Stimulated activated CD8-positive, alpha-beta memory T cell treated with anti-CD3 and anti-CD28 coated beads, Interleukin-15, amount 100 ng/mL, for 1 hour (primary cell): ENCODE results near the gene CCDC141.
"Not testable (repeated sequence)": the region's sequence is repeated elsewhere in the genome, so short reads cannot be mapped to it uniquely, and the experiment has no call there.

Experiments used
- DNase-seq: peaks from one replicate; pipeline ENCODE4 v3.0.0-alpha.2; 2020; ENCODE audit warnings: low read depth

Gene CCDC141

DNA sequence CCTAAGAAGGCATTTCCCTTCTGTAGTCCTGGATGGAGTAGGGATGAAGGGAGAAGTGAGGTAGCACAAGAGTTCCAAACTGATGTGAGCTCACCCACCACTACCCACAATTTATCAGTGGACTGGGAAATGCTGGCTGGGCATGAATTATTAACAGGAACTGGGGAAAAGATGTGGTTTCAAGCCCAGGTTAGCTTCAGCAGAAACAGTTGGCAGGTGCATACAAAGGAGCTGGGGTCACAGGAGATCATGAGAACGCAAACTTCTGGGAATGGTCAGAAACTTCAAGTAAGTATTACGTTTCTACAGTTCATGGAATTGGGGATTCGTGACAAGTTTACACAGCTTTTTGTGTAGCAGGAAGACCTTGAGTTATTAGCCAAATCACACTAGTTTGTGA lies 5.4 kb downstream of the CCDC141 start:
- DNase-seq, result no peak

- DNase-seq, result no peak
Measured at GRCh38 chr2:179037807-179038206, 12.1 kb downstream of the CCDC141 start.

DNA sequence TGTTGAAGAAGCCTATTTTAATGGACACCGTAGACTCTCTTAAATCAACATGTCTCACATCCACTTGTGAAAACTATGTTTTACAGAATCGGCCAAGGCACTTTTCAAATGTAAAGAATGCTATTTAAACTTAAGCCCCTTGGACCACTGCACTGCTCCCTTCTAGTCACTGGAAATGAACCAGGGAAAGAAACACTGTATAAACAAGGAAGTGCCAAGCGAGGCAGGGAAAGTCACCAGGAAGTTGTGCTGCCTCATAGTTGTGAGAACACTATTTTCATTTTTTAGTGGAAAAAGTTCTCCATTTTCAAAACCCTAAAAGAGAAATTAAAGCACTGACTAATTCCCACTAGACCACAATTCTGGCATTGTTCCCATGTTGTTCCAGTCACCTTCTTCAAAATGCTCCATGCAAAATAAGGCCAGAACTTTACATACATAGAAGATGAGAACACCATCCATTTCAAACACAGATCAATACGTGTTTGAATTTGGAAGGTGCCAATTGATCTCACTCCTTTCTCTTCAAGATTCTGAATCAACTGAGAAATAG lies 13.5 kb downstream of the CCDC141 start:
- DNase-seq, result no peak

DNA sequence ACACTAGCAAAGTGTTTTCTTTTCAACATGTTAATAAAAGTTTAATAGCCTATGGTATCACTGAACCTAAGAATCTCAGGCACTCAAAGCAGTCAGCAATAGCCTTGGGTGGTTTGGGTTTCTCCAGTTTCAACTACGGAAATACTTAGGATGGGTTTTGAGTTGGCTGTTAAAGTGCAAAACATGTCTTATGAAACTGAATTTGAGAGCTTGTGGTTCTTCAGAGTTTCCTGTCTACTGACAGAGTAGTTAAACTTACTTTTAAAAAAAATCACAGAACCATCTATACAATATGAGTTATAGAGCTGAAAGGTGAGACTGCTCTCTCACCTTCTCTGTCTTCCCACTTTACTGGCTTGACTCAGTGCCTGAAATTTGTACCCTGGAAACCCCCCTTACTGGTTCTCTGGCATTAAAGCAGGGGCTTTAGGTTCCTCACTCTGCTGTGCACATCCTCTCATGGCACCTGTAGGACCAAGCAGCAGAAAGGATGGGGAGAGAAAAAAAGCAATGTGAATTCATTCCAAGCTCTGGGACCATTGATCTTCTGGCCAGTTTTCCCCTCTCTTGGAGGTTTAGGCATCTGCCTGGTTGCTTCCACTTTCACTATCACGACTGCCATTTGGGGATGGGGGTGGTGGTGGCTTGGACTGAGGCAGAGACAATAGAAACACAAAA lies 18.1 kb downstream of the CCDC141 start:
- DNase-seq, result no peak

DNA sequence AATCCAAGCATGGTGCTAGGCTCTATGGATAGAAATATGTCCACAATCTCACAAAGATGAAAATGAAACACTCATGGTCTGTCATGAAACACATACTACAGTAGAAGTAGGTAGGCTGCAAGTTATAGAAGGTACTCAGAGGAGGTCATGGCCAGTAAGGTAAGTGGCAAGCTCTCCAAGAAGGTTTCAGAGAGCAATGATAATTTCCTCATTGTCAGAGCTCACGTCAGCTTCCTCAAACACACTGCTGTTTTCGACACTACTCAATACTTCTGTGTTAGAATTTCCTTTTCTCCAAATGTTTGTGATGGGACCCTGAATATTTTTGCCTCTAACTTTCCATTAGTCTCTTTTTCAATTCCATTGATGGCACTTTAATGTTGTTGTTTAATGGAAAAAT lies 25.5 kb downstream of the CCDC141 start:
- no peak for DNase-seq

DNA sequence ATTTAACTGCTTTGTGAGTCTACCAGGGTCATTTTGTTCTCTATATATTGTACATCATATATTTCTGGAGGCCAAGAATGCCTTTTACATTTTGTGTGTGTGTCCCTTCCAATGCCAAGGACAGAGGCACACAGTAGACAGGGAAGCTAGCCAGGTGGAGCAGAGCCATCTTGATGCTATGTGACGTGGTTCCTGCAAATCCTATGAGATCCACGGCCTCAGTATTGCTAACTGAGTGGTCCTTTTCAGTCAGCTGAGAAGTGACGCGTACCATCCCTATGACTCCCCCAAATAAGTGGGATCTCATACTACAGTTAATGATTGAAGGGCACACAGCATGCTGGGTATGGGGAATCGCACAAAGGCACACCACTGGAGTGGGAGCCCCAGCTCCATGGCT lies 27.3 kb downstream of the CCDC141 start:
- no peak for DNase-seq

DNA sequence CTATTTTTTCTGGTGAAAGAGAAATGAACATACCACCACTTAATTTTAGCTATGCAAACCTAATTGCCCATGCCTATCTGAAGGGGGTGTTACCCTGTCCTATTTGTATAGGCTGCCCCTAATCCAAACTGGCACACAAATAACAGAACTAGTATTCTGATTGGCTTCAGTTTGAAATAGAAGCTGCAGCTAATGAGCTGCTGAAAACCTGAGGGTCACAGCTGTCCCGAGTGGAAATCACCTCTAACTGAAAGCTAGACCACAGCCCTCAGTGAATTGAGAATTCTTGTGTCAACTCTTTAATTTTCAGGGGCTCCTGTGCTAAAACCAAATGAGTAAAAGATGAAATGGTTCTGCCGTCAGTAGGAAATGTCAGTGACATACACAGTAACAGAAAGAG lies 28.7 kb downstream of the CCDC141 start:
- DNase-seq, result no peak

DNA sequence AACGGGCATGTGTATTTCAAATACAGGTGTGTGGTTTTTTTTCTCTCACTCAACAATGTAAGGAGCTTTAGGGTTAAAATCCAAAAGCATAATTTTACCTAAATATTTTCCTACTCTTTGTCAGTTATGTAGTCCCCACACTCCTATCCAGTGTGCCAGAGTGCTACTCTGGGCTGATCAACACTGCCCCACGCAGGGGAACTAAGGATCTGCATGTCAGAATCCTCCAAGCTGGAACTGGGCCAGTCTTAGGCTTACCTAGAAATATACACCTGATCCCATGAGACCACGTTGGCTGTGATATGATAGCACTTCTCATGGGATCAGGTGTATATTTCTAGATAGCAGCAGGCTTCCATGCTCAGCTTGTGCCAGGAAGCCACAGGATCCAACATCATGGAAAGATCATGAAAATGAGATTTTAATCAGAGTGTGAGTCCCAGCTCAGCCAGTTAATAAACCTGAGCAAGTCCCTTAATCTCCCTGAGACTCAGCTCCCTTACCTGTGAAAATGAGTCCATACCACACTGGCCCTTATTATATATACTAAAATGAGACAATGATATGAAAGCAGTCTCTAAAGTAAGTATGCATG lies 29.7 kb downstream of the CCDC141 start:
- no peak for DNase-seq

- no peak for DNase-seq
Measured at GRCh38 chr2:179019260-179019659, 30.7 kb downstream of the CCDC141 start.

DNA sequence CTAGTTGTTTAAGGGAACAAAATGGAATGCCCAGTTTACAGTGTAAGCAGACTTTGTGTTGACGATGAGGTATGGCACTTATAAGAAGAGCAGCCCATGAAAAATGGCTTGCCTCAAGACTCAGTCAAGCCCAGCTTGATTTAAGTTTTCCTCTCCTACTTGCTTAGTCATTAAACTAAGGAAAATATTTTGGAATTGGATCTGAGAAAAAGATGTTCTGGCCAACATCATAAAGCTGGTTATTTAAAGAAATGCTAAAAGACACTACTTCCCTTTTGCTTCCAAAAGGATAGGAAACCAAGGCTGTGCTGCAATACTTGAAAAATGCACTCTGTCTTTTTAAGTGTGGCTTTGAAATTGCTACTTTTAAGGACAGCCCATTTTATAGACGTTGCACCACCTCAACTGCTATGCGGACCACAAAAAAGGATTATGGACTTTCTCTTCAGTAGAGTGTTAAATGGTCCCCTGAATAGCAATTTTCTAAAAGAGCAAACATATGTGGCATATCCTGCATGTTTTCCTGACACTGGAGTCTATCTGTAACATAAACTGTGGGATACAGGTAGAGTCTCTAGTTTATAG lies 32.1 kb downstream of the CCDC141 start:
- no peak for DNase-seq

- not testable (repeated sequence) for DNase-seq
Measured at GRCh38 chr2:179014189-179014588, 35.7 kb downstream of the CCDC141 start.

DNA sequence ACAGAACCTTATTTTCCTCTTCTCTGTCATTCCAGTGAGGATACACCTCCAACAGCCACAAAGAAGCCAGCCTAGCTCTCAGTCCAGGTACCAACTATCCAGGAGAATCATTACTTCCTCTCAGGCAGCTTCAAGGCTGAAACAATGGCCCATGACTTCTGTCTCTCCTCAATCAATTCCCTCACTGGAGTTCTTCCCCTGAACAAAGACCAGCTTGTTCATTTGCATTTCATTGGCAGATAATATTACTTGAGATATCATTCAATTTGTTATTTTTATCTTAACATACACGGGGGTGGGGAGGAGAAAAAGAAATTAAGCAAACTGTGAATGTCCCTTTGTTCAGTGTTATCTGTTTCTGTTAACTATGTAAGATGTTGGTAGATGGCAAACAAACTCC lies 44.0 kb downstream of the CCDC141 start:
- DNase-seq, result no peak

- DNase-seq, result no peak
Measured at GRCh38 chr2:178999476-178999875, 50.5 kb downstream of the CCDC141 start.

DNA sequence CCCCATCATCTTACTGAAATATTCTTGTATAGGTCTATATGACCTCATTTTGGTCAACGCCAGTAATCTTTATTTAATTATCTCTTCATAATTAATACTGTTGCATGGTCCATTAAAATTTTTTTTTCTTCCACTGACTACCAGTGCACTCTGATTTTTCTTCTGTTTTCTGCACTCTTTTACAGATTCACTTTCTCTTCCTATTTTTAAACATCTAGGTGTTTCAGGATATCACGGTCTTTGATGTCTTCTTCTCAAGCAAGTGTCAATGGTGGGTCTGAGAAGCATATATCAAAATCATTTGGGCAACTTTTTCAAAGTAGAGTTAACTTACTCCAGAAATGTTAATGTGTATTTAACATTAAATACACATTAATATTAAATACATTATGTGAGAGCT lies 51.4 kb downstream of the CCDC141 start:
- no peak for DNase-seq

- no peak for DNase-seq
Measured at GRCh38 chr2:178997477-178997876, 52.5 kb downstream of the CCDC141 start.

GRCh38 chr2:178997067-178997466 lies 52.9 kb downstream of the CCDC141 start:
- DNase-seq, result no peak

DNA sequence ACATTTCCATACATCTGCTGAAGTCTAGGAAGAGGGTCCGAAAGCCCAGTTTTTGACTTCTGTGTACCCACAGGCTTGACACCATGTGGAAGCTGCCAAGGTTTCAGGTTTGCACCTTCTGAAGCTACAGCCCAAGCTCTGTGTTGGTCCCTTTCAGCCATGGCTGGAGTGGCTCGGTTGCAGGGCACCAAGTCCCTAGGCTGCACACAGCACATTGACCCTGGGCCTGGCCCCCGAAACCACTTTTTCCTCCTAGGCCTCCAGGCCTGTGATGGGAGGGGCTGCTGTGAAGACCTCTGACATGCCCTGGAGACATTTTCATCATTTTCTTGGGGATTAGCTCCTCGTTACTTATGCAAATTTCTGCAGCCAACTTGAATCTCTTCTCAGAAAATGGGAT lies 55.7 kb downstream of the CCDC141 start:
- no peak for DNase-seq

DNA sequence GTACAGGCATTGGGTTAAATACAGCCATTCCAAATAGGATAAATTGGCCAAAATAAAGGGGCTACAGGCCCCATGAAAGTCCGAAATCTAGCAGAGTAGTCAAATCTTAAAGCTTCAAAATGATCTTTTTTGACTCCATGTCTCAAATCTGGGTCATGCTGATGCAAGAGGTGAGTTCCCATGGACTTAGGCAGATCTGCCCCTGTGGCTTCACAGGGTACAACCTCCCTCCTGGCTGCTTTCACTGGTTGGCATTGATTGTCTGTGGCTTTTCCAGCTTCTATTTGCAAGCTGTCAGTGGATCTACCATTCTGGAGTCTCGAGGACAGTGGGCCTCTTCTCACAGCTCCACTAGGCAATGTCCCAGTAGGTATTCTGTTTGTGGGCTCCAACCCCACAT lies 56.1 kb downstream of the CCDC141 start:
- no peak for DNase-seq

GRCh38 chr2:178992719-178993118 lies 57.2 kb downstream of the CCDC141 start:
- DNase-seq, result not testable (repeated sequence)

DNA sequence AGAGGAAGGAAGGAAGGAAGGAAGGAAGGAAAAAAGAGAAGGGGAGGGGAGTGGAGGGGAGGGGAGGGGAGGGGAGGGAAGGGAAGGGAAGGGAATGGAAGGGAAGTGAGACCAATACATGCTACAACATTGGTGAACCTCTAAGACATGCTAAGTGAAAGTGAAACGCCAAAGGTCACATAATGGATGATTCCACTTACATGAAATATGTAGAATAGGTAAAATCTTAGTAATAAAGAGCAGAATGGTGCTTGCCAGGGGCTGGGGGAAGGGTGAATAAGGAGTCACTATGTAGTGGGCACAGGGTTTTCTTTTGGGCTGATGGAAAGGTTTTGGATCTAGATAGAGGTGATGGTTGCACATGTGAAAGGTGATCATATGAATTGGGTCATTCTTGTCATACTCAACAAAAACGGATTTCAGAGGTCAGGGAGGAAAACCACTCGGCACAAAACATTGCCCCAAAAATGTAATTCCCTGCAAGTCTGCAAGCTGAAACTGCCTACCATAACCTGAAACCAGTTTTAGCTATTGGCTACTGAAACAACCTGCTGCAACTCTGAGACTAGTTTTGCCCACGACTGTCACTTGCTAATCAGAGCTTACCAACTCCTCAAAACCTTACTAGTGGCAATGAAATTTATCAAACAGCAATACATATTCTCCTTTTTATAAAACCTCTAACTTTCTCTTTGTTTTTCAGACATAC lies 59.2 kb downstream of the CCDC141 start:
- DNase-seq, result no peak

DNA sequence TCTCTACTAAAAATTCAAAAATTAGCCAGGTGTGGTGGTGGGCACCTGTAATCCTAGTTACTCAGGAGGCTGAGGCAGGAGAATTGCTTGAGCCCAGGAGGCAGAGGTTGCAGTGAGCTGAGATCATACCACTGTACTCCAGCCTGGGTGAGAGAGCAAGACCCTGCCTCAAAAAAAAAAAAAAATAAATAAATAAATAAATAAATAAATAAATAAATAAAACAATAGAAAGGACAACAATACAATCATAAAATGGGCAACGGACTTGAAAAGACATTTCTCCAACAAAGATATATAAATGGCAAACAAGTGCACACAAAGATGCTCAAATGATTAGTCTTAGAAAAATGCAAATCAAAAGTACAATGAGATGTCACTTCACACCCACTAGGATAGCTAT lies 60.5 kb downstream of the CCDC141 start:
- DNase-seq, result not testable (repeated sequence)

GRCh38 chr2:178982652-178983051 lies 67.3 kb downstream of the CCDC141 start:
- DNase-seq, result not testable (repeated sequence)

GRCh38 chr2:178980815-178981214 lies 69.1 kb downstream of the CCDC141 start:
- no peak for DNase-seq
